GM18909 (cell line): ENCODE measurements around the gene FAM32A.
"Not testable (repeated sequence)": the region's sequence is repeated elsewhere in the genome, so short reads cannot be mapped to it uniquely, and the experiment has no call there.

ENCODE experiments used
- ATAC-seq: cut with Tn5 transposase; IDR thresholded peaks from one replicate; pipeline ENCODE4 v1.9.1; 2021; ENCODE audit warnings: mild to moderate bottlenecking; ENCODE audit not compliant: unreplicated experiment, poor library complexity

The FAM32A gene

GRCh38 chr19:16161840-16162239 lies 23.4 kb upstream of the FAM32A start:
- ATAC-seq, result no peak

- no peak for ATAC-seq
Measured at GRCh38 chr19:16164222-16164890, 20.9 kb upstream of the FAM32A start.

DNA sequence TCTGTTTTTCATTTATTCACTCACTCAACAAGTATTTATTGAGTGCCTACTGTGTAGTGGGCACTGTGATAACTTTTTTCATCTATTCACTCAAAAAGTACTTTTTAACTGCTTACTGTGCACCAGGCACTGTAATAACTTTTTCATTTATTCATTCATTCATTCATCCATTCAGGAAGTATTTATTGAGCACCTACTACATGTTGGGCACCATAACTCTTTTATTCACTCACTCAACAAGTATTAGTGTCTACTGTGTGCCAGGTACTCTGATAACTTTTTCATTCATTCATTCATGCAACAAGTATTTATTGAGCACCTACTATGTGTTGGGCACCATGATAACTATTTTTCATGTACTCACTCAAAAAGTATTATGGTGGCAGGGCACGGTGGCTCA lies 18.8 kb upstream of the FAM32A start:
- ATAC-seq, result no peak

GRCh38 chr19:16167055-16167454 lies 18.2 kb upstream of the FAM32A start:
- no peak for ATAC-seq

DNA sequence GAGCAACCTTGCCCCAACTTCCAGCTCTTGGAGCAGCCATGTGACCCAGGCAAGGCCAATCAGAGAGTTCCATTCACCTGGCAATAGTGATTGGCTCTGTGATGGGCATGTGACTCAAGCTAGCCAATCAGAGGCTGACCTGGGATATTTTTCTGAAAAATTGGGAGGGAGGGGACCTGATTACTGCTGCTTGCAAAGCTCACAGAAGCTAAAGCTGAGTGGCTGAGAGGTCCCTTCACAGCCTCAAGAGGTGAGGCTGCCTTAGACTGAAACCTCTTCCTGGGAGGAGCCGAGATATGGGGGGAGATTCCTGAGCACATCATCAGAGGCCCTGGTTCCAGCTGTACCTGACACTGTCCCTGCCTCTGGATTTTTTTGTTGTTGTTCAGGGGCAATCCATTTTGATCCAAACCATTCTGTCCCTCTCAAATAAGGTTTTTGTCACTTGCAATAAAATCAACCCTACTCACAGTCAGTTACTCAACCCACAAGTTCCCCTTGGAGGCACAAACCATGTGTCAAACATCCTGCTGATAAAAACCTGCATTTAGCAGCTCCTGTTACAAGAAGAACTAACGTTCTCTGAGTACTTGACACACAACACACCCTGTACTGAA lies 16.6 kb upstream of the FAM32A start:
- ATAC-seq, result no peak

- no peak for ATAC-seq
Measured at GRCh38 chr19:16170134-16170533, 15.1 kb upstream of the FAM32A start.

GRCh38 chr19:16175954-16176353 lies 9.3 kb upstream of the FAM32A start:
- ATAC-seq, result peak; percentile 76

GRCh38 chr19:16178866-16179265 lies 6.3 kb upstream of the FAM32A start:
- not testable (repeated sequence) for ATAC-seq

- no peak for ATAC-seq
Measured at GRCh38 chr19:16180611-16181010, 4.6 kb upstream of the FAM32A start.

DNA sequence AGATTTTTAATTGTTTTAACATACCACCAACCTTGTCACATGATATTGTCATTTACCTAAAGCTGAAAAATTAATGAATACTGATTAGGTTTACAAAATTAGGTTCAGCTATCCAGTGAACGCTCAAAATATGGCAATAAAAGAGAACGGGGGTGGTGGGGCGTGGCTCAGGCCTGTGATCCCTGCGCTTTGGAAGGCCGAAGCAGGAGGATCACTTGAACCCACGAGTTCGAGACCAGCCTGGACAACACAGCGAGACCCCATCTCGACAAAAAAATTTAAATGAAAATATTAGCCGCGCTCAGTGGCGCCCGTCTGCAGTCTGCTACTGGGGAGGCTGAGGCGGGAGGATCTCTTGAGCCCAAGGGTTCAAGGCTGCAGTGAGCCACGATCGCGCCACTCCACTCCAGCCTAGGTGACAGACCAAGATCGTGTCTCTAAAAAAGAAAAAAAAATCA lies 516 bp upstream of the FAM32A start:
- ATAC-seq, result peak; percentile 2

DNA sequence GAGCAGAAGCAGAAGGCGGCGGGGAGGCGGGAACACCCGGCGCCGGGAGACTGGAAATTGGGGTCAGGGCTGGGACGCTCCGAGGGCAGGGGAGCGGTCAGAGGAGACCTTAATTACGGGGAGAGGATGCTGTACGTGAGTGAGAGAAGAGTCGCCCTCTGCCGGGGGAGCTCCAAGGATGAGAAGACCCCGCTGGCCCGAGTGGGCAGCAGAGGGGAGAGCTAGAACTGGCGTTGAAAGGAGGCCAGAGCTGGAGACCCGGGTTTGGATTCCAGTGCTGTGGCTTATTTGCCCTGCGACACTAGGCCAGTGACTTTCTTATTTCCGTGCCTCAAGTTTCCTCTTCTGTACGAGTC lies 536 bp downstream of the FAM32A start:
- ATAC-seq, result no peak

- ATAC-seq, result no peak
Measured at GRCh38 chr19:16188521-16188920, 3.3 kb downstream of the FAM32A start.

GRCh38 chr19:16190198-16190597 lies 5.0 kb downstream of the FAM32A start:
- no peak for ATAC-seq

- ATAC-seq, result no peak
Measured at GRCh38 chr19:16190736-16191135, 5.5 kb downstream of the FAM32A start.

GRCh38 chr19:16191216-16191908 lies 6.2 kb downstream of the FAM32A start:
- no peak for ATAC-seq

DNA sequence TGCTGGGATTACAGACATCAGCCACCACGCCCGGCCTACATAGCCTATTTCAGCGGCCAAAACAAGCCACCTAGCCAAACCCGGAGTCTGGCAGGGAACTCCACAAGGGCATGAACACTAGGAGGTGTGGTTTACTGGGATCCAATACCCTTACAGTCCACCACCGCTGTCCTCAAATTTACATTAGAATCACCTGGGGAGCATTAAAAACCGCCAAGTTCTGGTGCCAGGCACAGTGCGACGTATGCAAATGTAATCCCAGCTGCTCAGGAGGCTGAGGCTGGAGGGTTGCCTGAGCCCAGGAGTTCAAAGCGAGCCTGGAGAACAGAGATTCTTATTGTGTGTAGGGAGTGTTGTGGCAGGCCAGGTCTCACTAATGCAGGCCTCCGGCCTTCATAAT lies 8.3 kb downstream of the FAM32A start:
- no peak for ATAC-seq

- ATAC-seq, result no peak
Measured at GRCh38 chr19:16197188-16197621, 12.0 kb downstream of the FAM32A start.

GRCh38 chr19:16197622-16198369 lies 12.6 kb downstream of the FAM32A start, which contains the start of gene AP1M1:
Gene AP1M1 (plus strand): TSS chr19:16197911. CDS start chr19:16198027, 116 bp downstream.
- ATAC-seq, result peak; percentile 81

- no peak for ATAC-seq
Measured at GRCh38 chr19:16198370-16198651, 13.1 kb downstream of the FAM32A start.

DNA sequence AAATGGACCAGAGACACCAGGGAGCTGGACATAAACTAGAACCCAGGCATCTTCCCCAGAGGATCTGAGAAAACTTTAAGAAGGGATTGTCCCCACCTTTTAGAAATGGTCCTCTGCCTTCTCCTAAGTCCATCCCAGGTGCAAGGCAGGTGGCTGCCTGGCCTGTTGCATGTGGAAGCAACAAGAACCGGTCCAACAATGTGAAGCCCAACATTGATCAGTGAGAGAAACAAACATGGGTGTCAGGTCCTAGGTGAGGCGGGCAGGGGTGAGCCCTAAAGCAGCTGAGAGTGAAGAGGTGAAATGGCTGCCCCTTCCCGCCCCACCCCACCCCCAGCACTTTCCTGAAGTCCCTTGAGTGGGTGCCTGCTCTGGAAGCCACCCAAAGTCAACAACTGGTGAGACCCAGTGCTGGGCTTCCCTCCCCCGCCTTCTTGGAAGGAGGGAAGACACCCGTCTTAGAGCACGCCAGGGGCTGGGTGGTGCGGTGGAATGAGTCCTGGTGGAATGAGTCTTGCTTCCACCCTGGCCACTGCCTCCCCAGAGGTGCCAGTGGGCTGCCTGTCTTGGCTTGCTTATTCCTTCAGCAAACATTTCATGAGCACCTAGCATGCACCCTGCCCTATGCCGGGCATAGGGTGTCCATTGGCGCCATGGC lies 14.2 kb downstream of the FAM32A start:
- no peak for ATAC-seq
